Activated CD8-positive, alpha-beta T cell treated with anti-CD3 and anti-CD28 coated beads for 36 hours (primary cell): ENCODE data around the gene SH3YL1. TPM values are rescaled to one million over a fixed set of nuclear protein-coding genes. Genes with fewer than 3 reads are reported as not detected.

Source experiments
- ATAC-seq: fragments of 200-7000 bp; cut with Tn5 transposase; one replicate; pipeline ENCODE4 v1.10.0; 2021; ENCODE audit warnings: mild to moderate bottlenecking, moderate library complexity
- CTCF ChIA-PET: fragments of 350-600 bp; sonication (Branson Sonifier 250); formaldehyde crosslinking; loops from one replicate; lab custom pipeline; 2021; ENCODE audit warnings: antibody characterized with exemption; lab: Charles Lee
- POLR2A ChIA-PET: fragments of 350-600 bp; sonication (Branson Sonifier 250); formaldehyde crosslinking; loops from one replicate; lab custom pipeline; 2021; ENCODE audit warnings: antibody characterized with exemption; lab: Charles Lee
- DNase-seq: peaks from one replicate; pipeline ENCODE4 v3.0.0-alpha.2; 2020
- H3K27ac Mint-ChIP-seq: one replicate; pipeline ENCODE4 v1.8.0; 2021; ENCODE audit warnings: mild to moderate bottlenecking, mixed read lengths
- H3K27me3 Mint-ChIP-seq: one replicate; pipeline ENCODE4 v1.8.0; 2021; ENCODE audit warnings: mixed read lengths
- H3K36me3 Mint-ChIP-seq: one replicate; pipeline ENCODE4 v1.8.0; 2021; ENCODE audit warnings: low read depth, mixed read lengths
- H3K4me1 Mint-ChIP-seq: one replicate; pipeline ENCODE4 v1.8.0; 2021; ENCODE audit warnings: low read depth, mixed read lengths
- H3K4me3 Mint-ChIP-seq: one replicate; pipeline ENCODE4 v1.8.0; 2021; ENCODE audit warnings: mild to moderate bottlenecking, moderate library complexity, mixed read lengths
- H3K9me3 Mint-ChIP-seq: one replicate; pipeline ENCODE4 v1.8.0; 2021; ENCODE audit warnings: mixed read lengths
- intact Hi-C: fragments of 100-400 bp; cut with micrococcal nuclease; formaldehyde crosslinking; loops from one replicate; pipeline ENCODE4 v1.10.0; 2022
- total RNA-seq, 2 experiments: library from RNA; stranded (reverse); gene quantifications; one replicate each; pipeline ENCODE4 v1.2.3, GENCODE V29; 2021
- TF ChIP-seq, protein P1 (sequence below): fragments of 200-600 bp; IDR thresholded peaks from one replicate; pipeline ENCODE4 v1.8.0; 2022; ENCODE audit warnings: antibody characterized with exemption, mild to moderate bottlenecking

SH3YL1 gene
- total RNA-seq, 2 experiments from 2014 or later = 18.5 to 19.9 TPM

DNA sequence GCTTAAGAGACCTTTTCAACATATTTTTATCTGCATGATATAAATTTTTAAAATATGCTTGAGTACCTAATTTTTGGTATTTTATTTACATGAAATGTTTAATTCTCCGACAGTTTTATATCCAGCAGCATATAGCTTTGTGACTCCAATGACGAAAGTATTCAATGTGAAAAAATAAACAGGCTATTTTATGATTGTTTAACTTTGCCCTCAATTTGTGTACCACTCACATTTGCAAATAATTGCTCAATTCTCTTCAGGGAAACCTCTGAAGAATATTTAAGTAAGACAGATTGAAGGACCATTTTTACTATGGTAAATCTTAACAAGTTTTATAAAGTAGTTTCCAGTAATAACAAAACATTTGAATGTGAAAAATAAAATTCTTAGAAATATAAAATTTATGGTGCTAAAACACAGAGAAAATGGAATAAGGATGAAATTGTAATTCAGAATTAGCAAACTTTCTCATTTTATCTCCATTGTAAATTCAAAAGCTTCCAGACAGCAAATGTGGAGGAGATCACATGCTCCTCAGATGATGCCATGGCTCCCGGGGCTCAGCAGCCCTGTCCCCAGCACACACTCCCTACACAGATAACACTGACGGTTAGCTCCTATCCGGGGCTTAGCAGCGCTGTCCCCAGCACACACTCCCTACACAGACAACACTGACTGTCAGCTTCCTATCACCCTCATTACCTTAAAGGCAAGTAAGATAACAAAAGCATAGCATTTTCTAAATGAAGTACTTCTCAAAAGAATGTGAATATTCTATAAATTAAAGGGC is 39.7 kb downstream of the SH3YL1 start:
- peaks cover 33% of the 10 kb centered on the region for H3K36me3 Mint-ChIP-seq

DNA sequence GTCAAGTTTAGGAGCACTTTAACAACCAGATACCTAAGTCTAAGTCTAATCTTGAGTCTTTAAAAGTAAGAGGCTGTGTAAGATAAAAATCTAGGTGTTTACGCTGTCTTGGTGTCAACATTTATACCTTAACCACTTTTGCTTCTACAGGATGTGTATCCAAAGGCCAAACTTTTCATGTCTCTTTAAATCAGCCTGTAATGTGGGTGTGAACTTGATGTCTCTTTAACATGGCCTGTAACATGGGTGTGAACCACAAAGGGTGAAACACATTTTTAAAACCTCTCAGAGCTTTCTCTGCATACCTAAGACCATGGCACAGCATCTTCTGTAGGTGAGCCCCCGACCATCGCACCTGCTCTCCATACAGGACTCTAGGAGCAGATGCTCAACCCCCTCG is 40.4 kb downstream of the SH3YL1 start:
- Mint-ChIP-seq H3K27me3 (no peaks in the 10 kb centered on the region), H3K4me1 (peaks cover 4% of the 10 kb centered on the region), H3K27ac (no peak overlapping the region), H3K9me3 (no peaks in the 10 kb centered on the region), H3K36me3 (peaks cover 30% of the 10 kb centered on the region), H3K4me3 (no peak overlapping the region)
- intact Hi-C loops = no loop called here
- no peak for DNase-seq
- ATAC-seq = no peak
- TF ChIP-seq, protein P1, sequence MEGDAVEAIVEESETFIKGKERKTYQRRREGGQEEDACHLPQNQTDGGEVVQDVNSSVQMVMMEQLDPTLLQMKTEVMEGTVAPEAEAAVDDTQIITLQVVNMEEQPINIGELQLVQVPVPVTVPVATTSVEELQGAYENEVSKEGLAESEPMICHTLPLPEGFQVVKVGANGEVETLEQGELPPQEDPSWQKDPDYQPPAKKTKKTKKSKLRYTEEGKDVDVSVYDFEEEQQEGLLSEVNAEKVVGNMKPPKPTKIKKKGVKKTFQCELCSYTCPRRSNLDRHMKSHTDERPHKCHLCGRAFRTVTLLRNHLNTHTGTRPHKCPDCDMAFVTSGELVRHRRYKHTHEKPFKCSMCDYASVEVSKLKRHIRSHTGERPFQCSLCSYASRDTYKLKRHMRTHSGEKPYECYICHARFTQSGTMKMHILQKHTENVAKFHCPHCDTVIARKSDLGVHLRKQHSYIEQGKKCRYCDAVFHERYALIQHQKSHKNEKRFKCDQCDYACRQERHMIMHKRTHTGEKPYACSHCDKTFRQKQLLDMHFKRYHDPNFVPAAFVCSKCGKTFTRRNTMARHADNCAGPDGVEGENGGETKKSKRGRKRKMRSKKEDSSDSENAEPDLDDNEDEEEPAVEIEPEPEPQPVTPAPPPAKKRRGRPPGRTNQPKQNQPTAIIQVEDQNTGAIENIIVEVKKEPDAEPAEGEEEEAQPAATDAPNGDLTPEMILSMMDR = no peak
- ChIA-PET POLR2A (no interaction called here), CTCF (no interaction called here)

More for the DNA sequence above, 39.7 kb downstream of the SH3YL1 start:
- no peak for ATAC-seq
- Mint-ChIP-seq H3K9me3 (no peaks in the 10 kb centered on the region), H3K27ac (no peak overlapping the region), H3K27me3 (no peaks in the 10 kb centered on the region), H3K4me1 (peaks cover 4% of the 10 kb centered on the region), H3K4me3 (no peak overlapping the region)
- intact Hi-C loops = no loop called here
- DNase-seq = no peak
- TF ChIP-seq, protein P1 = no peak
- POLR2A ChIA-PET = no interaction called here
- CTCF ChIA-PET = no interaction called here

DNA sequence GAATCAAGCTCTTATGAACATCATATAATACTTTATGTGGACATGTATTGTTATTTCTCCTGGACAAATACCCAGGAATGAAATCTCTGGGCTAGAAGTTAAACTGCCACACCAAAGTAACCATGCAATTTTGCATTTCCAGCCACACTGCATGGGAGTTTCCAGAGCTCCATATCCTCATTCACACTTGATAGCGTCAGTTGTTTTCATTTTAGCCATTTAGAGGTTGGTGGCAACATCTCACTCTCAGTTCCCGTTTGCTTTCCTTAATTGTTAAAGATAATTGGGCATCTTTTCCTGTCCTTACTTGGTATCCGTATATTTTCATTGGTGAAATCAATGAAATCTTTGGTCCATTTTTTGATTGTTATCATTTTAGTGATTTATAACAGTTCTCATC is 47.8 kb downstream of the SH3YL1 start:
- CTCF ChIA-PET = no interaction called here
- no peak for DNase-seq
- intact Hi-C loops = no loop called here
- no peak for ATAC-seq
- H3K4me1 Mint-ChIP-seq = peaks cover 2% of the 10 kb centered on the region
- no peak overlapping the region for H3K27ac Mint-ChIP-seq
- peaks cover 9% of the 10 kb centered on the region for H3K36me3 Mint-ChIP-seq
- TF ChIP-seq, protein P1 = no peak
- H3K27me3 Mint-ChIP-seq = peaks cover 4% of the 10 kb centered on the region
- POLR2A ChIA-PET = no interaction called here
- no peak overlapping the region for H3K4me3 Mint-ChIP-seq
- no peaks in the 10 kb centered on the region for H3K9me3 Mint-ChIP-seq

DNA sequence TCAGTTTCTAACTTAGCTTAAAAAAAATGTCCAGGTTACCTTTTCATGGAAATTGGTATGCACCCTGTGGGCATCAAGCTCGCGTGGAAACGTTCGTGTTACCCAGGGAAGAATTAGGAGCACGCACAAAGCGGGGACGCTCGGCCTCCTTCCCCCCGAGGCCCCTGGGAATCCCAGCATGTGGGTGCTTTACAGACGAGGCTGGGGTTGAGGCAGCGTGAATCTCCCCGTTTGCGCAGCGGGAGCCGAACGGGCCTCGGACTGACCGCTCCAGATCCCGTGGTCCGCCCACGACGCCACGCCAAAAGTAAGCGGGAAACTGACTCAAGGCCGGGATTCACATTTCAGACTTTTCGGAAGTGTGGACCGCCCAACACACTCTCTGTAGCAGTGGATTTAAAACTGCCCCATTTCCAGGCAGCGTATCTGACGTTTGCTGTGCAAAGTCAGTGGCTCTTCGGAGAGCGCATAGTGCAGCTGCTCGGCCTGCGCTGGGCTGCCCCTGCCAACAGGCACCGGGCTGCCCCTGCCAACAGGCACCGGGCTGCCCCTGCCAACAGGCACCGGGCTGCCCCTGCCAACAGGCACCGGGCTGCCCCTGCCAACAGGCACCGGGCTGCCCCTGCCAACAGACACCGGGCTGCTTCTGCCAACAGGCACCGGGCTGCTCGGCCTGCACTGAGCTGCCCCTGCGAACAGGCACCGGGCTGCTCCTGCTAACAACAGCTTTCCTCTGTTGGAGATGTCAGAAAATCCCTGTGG is 49.7 kb downstream of the SH3YL1 start:
- Mint-ChIP-seq H3K9me3 (no peaks in the 10 kb centered on the region), H3K4me1 (no peaks in the 10 kb centered on the region), H3K36me3 (peaks cover 9% of the 10 kb centered on the region), H3K4me3 (no peak overlapping the region), H3K27ac (no peak overlapping the region), H3K27me3 (peaks cover 4% of the 10 kb centered on the region)
- DNase-seq (no peak), ATAC-seq (no peak)
- TF ChIP-seq, protein P1 = no peak
- intact Hi-C loops = no loop called here
- POLR2A ChIA-PET = interaction anchor here (0.6 kb wide), 1 partner anchor 72 kb away, joined by 3 read pairs; no protein-coding TSS in a partner anchor
- CTCF ChIA-PET = no interaction called here
